Pancreas (tissue), 10 donors: ENCODE data around the gene C4A. TPM values are rescaled to one million over a fixed set of nuclear protein-coding genes. Genes with fewer than 3 reads are reported as not detected.
A peak's percentile ranks its signal among the peaks of the same experiment; 100 is the strongest.
"Not testable (repeated sequence)": the region's sequence is repeated elsewhere in the genome, so short reads cannot be mapped to it uniquely, and the experiment has no call there.

Experiments used
- ATAC-seq, 4 donors: fragments of 200-7000 bp; cut with Tn5 transposase; one replicate each; pipeline versions ENCODE4 v1.8.0 to v1.9.1; 2020; ENCODE audit warnings: mild to moderate bottlenecking in 4 of 4, moderate library complexity in 4 of 4
- DNase-seq, 6 donors: peaks; one replicate each; pipeline ENCODE4 v3.0.0-alpha.2; 2020
- FAIRE-seq: peaks from 2 replicates; lab custom pipeline; 2012; peaks lifted over from hg19 to GRCh38; lab: Jason Lieb, UNC
- H3K27ac ChIP-seq, 4 donors: fragments of 200-600 bp; sonication (generic); 1 replicate in 3 of 4; 2 replicates in 1 of 4; pipeline versions ENCODE4 v1.5.0 to v1.8.0; 2020
- H3K27me3 ChIP-seq, 4 donors: fragments of 200-600 bp; one replicate each; pipeline ENCODE4 v1.8.0; 2021
- H3K36me3 ChIP-seq, 3 donors: fragments of 200-600 bp; sonication (generic) in 1 of 3; one replicate each; pipeline versions ENCODE4 v1.5.0 to v1.8.0; 2020 to 2021
- H3K4me1 ChIP-seq, 3 donors: fragments of 200-600 bp; one replicate each; pipeline ENCODE4 v1.8.0; 2021
- H3K4me3 ChIP-seq, 4 donors: fragments of 200-600 bp; sonication (generic) in 2 of 4; one replicate each; pipeline versions ENCODE4 v1.5.0 to v1.8.0; 2020 to 2021
- H3K9me3 ChIP-seq, 4 donors: fragments of 200-600 bp; one replicate each; pipeline ENCODE4 v1.8.0; 2021
- WGBS, 2 donors: extraction: QIAGEN DNeasy Blood & Tissue Kit; methylation state at CpG; one replicate each; pipeline ENCODE4 v1.1.7; 2013; 5-methylcytosine and 5-hydroxymethylcytosine counted together
- intact Hi-C, 3 donors: fragments of 100-400 bp; cut with DNase I; formaldehyde crosslinking; loops; one replicate each; pipeline versions ENCODE4 v1.11.1 to v1.14.2; 2022
- polyA plus RNA-seq, 2 donors: library from polyadenylated mRNA; stranded (reverse); fragments of 200-250 nt; gene quantifications; one replicate each; pipeline ENCODE4 v1.2.3, GENCODE V29; 2013
- total RNA-seq, 6 donors: library from RNA; stranded (reverse); fragmentation: NEBNext Ultra II Directional in 4 of 6; extraction: Animal tissue kit (Norgen Biotek cat#: 25700) in 4 of 6; gene quantifications; one replicate each; pipeline versions ENCODE4 v1.2.1 to v1.2.4, GENCODE V29; 2021 to 2023
- donor health status: healthy with polysubstance abuse.
- donor health status: DM: no; HTN: no; CAD: no; lungs with moderate emphysema.
- donor health status: DM: no; HTN: no; CAD: no.
- donor health status: control.
- donor health status: control.
- donor health status: Bipolar disorder and iron deficiency.
- donor health status: DM: yes; HTN: yes; CAD: no.
- donor health status: DM: no; HTN: no; CAD: no.
- donor health status: DM: no; HTN: no; CAD: no.
- donor health status: DM: yes; HTN: yes; CAD: no.

The C4A gene
- total and polyA plus RNA-seq, 8 donors, result 14.0 to 789 (median 109) TPM

DNA sequence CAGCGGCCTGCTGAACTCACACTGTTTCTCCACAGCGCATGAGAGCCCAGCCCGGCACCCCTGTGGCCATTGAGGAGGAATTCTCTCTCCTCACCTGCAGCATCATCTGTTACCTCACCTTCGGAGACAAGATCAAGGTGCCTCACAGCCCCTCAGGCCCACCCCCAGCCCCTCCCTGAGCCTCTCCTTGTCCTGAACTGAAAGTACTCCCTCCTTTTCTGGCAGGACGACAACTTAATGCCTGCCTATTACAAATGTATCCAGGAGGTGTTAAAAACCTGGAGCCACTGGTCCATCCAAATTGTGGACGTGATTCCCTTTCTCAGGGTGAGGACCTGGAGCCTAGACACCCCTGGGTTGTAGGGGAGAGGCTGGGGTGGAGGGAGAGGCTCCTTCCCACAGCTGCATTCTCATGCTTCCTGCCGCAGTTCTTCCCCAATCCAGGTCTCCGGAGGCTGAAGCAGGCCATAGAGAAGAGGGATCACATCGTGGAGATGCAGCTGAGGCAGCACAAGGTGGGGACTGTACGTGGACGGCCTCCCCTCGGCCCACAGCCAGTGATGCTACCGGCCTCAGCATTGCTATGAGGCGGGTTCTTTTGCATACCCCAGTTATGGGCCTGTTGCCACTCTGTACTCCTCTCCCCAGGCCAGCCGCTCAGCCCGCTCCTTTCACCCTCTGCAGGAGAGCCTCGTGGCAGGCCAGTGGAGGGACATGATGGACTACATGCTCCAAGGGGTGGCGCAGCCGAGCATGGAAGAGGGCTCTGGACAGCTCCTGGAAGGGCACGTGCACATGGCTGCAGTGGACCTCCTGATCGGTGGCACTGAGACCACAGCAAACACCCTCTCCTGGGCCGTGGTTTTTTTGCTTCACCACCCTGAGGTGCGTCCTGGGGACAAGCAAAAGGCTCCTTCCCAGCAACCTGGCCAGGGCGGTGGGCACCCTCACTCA lies 57.7 kb downstream of the C4A start:
- 53 to 80% methylated on average over 13 to 23 of the region's 24 CpGs for WGBS, 2 donors
- intact Hi-C loops, H3K4me3 ChIP-seq, H3K27ac ChIP-seq, H3K9me3 ChIP-seq, FAIRE-seq, H3K27me3 ChIP-seq, DNase-seq, H3K4me1 ChIP-seq, H3K36me3 ChIP-seq, ATAC-seq: not testable (repeated sequence)

DNA sequence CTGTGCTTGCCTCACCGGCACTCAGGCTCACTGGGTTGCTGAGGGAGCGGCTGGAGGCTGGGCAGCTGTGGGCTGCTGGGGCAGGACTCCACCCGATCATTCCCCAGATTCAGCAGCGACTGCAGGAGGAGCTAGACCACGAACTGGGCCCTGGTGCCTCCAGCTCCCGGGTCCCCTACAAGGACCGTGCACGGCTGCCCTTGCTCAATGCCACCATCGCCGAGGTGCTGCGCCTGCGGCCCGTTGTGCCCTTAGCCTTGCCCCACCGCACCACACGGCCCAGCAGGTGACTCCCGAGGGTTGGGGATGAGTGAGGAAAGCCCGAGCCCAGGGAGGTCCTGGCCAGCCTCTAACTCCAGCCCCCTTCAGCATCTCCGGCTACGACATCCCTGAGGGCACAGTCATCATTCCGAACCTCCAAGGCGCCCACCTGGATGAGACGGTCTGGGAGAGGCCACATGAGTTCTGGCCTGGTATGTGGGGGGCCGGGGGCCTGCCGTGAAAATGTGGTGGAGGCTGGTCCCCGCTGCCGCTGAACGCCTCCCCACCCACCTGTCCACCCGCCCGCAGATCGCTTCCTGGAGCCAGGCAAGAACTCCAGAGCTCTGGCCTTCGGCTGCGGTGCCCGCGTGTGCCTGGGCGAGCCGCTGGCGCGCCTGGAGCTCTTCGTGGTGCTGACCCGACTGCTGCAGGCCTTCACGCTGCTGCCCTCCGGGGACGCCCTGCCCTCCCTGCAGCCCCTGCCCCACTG lies 58.6 kb downstream of the C4A start:
- not testable (repeated sequence) for DNase-seq, FAIRE-seq
- WGBS, 2 donors, result 64 to 79% methylated on average over 17 to 23 of the region's 43 CpGs

GRCh38 chr6:32041050-32041321 lies 59.1 kb downstream of the C4A start:
- H3K4me3 ChIP-seq, DNase-seq, FAIRE-seq, H3K36me3 ChIP-seq, ATAC-seq, H3K27ac ChIP-seq, H3K9me3 ChIP-seq, H3K4me1 ChIP-seq, intact Hi-C loops, H3K27me3 ChIP-seq: not testable (repeated sequence)
- 59 to 67% methylated on average over 4 to 5 of the region's 13 CpGs for WGBS, 2 donors

More for the DNA sequence above, 58.6 kb downstream of the C4A start:
- ATAC-seq, intact Hi-C loops, H3K4me3 ChIP-seq, H3K27ac ChIP-seq, H3K27me3 ChIP-seq, H3K9me3 ChIP-seq, H3K4me1 ChIP-seq, H3K36me3 ChIP-seq: not testable (repeated sequence)

- WGBS, 2 donors, result 59 to 68% methylated on average over 5 to 6 of the region's 10 CpGs
- H3K4me3 ChIP-seq, DNase-seq, ATAC-seq, H3K36me3 ChIP-seq, H3K4me1 ChIP-seq, H3K27ac ChIP-seq, intact Hi-C loops, H3K9me3 ChIP-seq, H3K27me3 ChIP-seq, FAIRE-seq: not testable (repeated sequence)
These were observed 59.5 kb downstream of the C4A start for GRCh38 chr6:32041385-32041784.

DNA sequence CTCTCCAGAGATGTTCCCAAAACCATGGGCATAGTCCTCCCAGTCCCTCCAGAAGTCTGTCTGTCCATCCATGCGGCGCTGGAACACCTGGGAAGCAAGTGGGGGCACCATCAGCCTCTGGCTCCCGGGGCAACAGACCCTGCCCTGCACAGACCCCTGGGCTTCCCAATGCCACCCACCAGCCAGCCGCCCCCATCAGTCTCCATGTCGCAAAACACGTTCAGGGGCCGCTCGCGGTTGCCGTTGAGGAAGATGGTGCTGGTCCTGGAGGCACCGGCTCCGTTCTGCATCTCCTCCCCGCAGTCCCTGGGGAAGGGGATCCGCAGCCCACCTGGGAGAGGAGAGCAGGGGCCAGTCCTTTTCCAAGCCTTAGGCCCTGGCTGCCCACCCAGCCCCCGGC lies 60.4 kb downstream of the C4A start:
- peak in 1 of 6 donors; percentile 49 for DNase-seq
- intact Hi-C loops, H3K27me3 ChIP-seq, H3K4me1 ChIP-seq, H3K9me3 ChIP-seq, H3K36me3 ChIP-seq, H3K27ac ChIP-seq, H3K4me3 ChIP-seq, ATAC-seq, FAIRE-seq: not testable (repeated sequence)
- 78 to 88% methylated on average over 11 to 14 of the region's 15 CpGs for WGBS, 2 donors

DNA sequence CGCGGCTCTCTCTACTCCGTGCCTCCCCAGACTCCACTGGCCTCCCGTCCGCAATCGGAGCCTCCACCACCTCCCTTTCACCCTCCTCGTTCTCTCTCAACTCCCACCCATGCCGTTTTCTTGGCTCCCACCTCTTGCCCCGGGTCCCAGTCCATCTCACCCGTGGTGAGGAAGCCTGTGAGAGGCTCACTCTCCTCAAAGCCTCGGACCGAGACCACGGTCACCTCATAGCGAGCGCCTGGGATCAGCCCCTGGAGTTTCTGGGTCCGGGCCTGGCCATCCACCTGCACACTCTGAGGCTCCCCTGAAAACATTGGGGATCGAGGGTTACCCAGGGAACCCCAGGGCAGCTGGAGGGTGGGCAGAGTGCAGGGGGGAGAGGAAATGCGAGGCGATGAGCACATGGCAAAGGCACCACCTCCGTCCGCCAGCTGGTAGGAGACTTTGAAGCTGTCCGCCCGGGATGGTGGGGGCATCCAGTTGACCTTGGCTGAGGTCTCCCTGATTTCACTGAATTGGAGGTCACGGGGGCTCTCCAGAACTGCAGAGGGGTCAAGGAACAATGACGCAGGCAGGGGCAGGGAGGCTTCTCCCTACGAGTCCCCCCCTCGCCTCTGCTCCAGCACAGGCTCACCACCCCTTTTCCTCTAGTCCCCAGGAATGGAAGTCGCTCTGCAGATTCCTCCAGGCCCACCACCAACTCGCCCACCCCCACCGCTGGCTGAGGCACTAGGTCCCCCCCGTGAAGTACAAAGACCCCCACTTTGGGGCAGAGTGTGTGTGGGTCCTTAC lies 61.9 kb downstream of the C4A start:
- H3K36me3 ChIP-seq, FAIRE-seq, H3K4me1 ChIP-seq, H3K27me3 ChIP-seq, H3K9me3 ChIP-seq, H3K4me3 ChIP-seq, H3K27ac ChIP-seq, intact Hi-C loops, DNase-seq, ATAC-seq: not testable (repeated sequence)
- 60 to 82% methylated on average over 13 to 17 of the region's 31 CpGs for WGBS, 2 donors

GRCh38 chr6:32044916-32045315 lies 63.1 kb downstream of the C4A start:
- H3K4me1 ChIP-seq, ATAC-seq, DNase-seq, H3K27me3 ChIP-seq, H3K4me3 ChIP-seq, H3K9me3 ChIP-seq, FAIRE-seq, H3K27ac ChIP-seq, intact Hi-C loops, H3K36me3 ChIP-seq: not testable (repeated sequence)
- 76 to 85% methylated on average over 10 to 13 of the region's 18 CpGs for WGBS, 2 donors
